Nasal cavity respiratory epithelium epithelial cell of viscerocranial mucosa (primary cell): Measurements from ENCODE around the gene NDUFB10. TPM values are rescaled to one million over a fixed set of nuclear protein-coding genes. Genes with fewer than 3 reads are reported as not detected.

Source experiments
- total RNA-seq: library from RNA; depleted of rRNA; stranded (reverse); fragments of >200 nt; gene quantifications from 2 replicates; pipeline ENCODE4 v1.2.3, GENCODE V29; 2014

Gene NDUFB10
- total RNA-seq: 158 and 171 TPM in 2 replicates

DNA sequence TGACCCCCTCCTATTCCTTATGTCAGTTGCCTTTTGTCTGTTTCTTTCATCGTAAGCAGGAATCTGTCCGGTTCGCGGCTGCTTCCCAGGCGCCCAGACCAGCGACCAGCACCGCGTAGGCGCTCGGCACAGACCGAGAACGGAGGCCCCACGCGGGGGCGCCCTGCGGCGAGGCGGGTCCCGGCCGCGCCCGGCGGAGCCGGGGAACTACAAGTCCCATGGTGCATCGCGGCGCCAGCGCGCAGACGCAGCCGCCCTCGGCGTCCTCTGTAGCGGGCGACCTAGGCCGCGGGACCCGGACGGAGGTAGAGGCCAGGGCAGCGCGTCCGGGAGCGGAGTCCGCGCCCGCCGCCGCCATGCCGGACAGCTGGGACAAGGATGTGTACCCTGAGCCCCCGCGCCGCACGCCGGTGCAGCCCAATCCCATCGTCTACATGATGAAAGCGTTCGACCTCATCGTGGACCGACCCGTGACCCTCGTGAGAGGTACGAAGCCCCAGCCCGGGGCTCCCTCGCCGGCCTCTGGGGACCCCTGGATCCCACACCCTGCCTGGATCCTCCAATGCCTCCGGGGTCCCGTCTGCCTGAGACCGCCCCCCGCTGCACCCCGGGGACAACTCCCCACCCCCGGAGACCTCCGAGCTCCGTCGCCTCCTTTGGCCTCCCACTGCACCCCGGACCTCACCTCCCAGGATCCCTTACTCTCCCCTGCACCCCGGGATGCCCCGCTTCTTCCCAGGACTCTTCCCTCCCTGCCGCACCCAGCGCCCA is at the start of gene NDUFB10:
Gene NDUFB10, plus strand, starts transcription at position 270 of the 771 bp plus-strand sequence. Its CDS starts 87 bp downstream, at position 357.

DNA sequence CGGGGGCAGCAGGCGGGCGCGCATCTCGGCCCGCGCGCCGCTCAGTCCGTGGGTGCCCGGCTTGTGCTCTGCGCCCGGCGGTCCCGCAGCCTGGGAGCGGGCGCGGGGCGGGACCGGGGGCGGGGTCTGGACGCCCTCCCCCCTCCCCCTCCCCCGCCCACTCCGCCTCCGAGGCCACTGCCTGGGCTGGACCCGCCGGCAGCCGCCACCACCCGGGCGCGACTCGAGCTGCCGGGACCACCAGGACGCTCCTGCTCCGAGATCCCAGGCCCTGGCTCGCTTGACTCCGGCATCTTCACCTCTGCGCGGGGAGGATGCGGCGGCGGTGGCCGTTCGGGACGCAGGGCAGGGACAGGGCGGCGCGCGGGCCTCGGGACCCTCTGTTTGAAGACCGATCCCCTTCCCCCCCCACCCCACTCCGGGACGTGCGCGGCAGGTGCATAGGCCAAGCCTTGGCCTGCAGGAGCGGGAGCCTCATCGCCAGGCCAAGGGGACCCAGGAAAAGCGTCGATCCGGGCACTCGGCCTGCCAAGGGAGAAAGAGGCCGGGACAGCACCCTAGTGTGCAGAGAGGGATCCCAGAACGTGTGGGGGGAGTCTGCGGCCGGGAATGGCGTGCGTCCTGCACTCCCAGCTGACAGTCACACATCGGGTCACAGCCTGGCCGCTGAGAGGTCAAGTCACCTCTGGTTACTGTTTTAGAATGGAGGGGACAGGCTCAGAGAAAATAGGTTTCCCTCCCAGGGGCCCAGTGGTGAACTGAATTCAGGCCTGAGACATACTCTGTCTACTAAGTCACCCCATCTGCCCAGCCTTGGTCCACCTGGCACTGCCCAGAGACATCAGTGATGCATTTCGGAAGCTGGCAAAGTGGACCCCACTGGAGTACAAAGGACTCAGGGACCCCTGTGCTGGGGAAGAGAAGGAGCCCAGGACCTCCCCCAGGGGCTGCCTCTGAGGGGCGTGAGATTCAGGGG is 40.7 kb upstream of the NDUFB10 start, which contains the start of gene HS3ST6:
Gene HS3ST6, minus strand, starts transcription at position 65 of the 976 bp plus-strand sequence. CDS start 92 bp downstream, outside the sequence.

DNA sequence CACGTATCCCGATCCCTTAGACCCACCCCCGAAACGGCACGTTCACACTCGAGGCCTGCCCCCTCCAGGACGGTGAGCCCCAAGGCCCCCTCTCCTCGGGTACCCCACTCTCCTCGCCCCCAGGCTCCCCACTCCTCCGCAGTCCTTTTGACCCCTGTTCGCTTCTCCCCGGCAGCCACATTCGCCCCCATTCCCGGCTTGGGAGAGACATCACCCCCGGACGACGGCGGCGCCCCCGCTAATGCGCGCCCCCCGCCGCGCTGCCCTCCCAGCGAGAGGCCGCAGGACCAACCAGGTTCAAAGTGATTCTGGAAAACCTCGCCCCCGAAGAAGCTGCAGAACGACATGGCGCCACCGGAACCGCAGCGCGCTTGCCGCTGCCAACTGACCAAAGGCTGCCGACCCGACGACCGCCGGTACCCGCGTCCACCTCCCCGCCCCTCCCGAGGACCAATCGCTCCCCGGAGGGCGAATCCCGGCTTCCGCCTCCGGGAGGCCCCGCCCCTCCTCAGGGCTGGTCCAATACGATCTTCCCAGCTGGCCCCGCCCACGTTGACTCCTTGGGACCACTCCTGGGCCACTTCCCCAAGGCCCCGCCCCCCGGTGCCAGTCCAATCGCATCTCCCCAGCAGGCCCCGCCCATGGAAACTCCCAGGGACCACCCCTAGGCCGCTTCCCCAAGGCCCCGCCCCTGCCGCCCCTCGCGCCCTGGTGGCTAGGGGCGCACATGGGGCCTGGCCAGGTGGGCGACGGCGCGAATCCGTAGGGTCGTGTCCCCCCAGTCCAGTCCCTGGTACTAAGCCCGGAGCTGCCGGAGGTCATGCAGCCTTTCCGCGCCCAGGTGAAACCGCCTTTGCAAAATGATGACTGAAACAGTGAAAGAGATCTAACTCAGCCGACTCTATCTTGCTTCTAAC is 16.3 kb upstream of the NDUFB10 start, which contains the start of gene MSRB1:
Gene MSRB1, minus strand, starts transcription at position 390 of the 917 bp plus-strand sequence. Its CDS starts 43 bp downstream, at position 347.

DNA sequence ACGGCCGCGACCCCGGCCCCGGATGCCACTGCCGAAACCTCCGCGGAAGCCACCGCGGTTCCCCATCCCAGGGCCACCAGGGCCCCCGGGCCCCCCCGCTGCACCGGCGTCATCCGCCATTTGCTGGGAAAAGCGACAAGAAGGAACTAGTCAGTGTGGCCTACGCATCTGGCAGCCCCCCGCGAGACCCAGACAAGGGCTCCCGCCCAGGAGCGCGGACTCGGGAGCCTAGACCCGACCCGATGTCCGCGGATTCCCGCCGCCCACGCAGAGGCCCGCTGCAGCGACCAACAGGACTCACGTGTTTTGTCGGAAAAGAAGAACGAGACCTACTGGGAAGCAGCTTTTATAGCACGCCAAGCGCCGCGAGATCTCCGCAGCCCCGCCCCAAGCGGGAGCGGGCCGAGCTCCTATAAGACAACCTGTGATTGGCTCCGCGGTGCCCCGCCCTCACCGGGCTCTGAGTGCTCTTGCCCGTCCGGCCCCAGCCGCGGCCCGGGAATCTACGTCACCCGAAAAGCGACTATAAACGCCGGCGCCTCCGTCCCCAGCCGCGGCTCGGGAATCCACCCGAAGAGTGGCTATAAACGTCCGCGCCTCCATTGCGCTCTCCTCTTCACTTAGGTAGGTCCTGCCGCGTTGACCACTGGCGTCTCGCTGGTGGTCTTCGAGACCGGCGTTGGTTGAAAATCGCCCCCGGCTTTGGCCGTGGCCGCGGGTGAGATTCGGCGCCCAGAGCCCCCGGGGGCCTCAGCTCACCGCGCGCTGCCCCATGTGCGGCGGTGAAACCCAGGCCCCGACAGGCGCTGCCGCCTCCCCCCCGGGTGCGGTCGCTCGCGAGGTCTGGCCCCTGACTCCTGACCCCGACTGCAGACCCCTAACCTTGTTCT is 5.4 kb downstream of the NDUFB10 start, which contains the start of gene RPS2:
Gene RPS2, minus strand, starts transcription at position 321 of the 890 bp plus-strand sequence. Its CDS starts 201 bp downstream, at position 120.

DNA sequence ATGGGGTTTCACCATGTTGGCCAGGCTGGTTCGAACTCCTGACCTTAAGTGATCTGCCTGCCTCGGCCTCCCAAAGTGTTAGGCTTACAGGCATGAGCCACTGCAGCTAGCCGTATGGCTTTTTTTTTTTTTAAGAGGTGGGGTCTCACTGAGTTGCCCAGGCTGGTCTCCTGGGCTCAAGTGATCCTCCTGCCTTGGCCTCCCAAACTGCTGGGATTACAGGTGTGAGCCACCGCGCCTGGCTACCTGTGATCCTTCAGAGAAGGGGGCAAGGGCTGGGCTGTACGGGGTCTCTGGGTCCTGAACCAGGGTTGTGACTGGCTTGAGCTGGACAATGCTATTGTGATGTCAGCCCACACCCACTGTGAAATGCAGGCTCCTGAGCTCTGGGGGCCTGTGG is 7.1 kb downstream of the NDUFB10 start, which contains the start of gene RNF151:
Gene RNF151, plus strand, starts transcription at position 397 of the 400 bp plus-strand sequence. CDS start 26 bp downstream, outside the sequence.

GRCh38 chr16:1971796-1972489 is 12.6 kb downstream of the NDUFB10 start, which contains the start of gene TBL3:
TSS of gene TBL3 (plus strand) at chr16:1972053. CDS start at chr16:1972165, 112 bp downstream.

DNA sequence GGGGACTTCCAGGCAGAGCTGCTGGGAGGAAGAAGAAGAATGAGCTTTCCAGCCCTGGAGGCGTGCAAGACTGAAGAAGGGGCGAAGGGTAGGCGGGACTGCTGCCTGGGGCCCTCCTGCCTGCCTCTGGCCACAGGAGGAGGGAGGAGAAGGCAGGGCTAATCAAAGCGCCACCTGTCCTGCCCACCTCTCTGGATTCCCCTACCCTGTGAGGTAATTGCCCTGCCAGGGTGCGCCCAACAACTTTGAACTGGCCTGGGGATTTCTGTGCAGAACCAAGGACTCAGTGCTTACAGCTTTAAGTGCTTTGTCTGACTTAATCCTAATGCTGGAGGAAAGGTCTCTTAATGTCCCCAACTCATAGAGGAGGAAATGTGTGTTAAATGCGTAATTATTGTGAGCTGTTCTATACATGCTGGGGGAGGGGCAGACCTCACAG is 22.1 kb downstream of the NDUFB10 start, which contains the start of gene NOXO1:
Gene NOXO1, minus strand, starts transcription at position 72 of the 439 bp plus-strand sequence. CDS start 290 bp downstream, outside the sequence.

DNA sequence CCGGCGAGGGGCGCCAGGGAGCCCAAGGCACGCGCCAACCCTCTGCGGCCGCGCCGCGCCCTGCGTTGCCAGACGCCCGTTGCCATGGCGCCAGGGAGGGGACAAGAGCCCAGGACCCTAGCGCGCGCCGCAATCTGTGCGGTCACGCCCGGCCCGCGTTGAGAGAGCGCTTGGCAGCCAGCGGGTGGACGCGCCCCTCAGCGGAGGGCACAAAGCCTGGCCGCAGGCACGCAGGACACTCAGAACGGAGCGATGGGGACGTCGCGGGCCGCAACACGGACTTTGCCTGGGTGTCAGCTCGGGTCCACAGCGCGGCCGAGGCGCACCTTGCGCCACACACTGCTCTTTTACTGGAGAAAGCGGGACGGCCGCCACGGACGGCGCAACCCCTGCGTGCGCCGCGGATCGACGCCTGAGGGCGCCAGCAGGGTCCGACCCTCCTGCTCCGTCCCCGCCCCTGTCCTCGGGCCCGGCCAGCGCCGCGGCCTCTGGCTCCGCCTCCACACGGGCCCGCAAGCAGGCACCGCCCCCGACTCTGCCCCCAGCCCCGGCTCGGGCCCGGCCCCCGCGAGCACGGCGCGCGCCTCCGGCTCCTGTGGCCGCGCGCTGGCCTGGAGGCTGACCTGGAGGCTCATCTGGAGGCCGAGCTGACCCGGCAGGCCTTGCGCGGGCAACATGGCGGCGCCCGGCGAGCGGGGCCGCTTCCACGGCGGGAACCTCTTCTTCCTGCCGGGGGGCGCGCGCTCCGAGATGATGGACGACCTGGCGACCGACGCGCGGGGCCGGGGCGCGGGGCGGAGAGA is 24.4 kb downstream of the NDUFB10 start, which contains the start of gene GFER:
Gene GFER, plus strand, starts transcription at position 650 of the 803 bp plus-strand sequence. Its CDS starts 26 bp downstream, at position 676.

DNA sequence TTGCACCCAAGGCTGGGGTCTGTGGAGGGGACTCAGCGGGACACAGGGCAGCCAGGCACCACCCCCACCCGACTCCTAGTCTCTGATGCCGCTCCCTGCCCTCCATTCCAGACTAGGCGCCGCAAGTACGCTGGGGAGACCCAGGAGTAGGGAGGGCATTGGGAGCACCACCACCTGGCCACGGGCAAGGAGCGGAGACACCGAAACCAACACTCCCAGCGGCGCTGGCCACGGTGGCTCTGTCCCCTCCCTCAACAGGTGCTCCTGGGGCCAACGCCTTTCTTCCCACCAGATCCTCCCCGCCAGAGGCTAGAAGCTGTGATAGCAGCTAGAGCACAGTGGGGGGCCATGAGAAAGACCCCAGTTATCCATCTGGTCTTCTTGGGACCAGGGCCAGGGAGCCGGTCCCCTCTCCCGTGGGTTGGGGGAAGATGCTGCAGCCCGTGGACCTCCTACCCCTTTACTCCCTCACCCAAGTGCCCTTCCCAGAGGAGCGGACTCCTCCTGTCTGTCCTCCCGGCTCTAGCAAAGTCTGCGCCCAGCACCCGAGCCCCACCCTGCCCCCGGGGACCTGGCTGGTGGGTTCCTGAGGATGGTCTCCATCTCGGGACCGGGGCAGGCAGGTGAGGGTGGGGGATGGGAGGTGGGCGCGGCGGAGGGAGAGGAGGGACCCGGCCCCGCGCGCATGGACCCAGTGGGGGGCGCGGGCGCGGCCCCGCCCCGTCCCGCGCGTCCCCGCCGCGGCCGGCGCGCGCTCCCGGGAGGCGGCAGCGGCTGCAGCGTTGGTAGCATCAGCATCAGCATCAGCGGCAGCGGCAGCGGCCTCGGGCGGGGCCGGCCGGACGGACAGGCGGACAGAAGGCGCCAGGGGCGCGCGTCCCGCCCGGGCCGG is 30.1 kb downstream of the NDUFB10 start, which contains the start of gene SYNGR3:
Gene SYNGR3, plus strand, starts transcription at position 762 of the 892 bp plus-strand sequence. CDS start 133 bp downstream, outside the sequence.

GRCh38 chr16:2009791-2010510 is 50.6 kb downstream of the NDUFB10 start, which contains the start of gene ZNF598:
TSS of gene ZNF598 (minus strand) at chr16:2009821.

Other genes with a start within 250 kb of the NDUFB10 start
- 29.6 and 59.5 TPM in 2 replicates for gene NME3, start 188.0 kb upstream of the NDUFB10 start, total RNA-seq
- gene EME2, start 186.7 kb upstream of the NDUFB10 start, total RNA-seq: 8.9 and 14.9 TPM in 2 replicates
- gene MRPS34, start 186.4 kb upstream of the NDUFB10 start, total RNA-seq: 50.8 and 76.9 TPM in 2 replicates
- 35.5 TPM in 2 replicates for gene SPSB3, start 177.0 kb upstream of the NDUFB10 start, total RNA-seq
- gene NUBP2, start 176.6 kb upstream of the NDUFB10 start, total RNA-seq: 48.6 and 66.3 TPM in 2 replicates
- under 0.01 TPM in 1 of 2 replicates, not detected in the other for gene IGFALS, start 165.8 kb upstream of the NDUFB10 start, total RNA-seq
- gene HAGH, start 132.7 kb upstream of the NDUFB10 start, total RNA-seq: 56.7 and 77.9 TPM in 2 replicates
- gene FAHD1, start 132.3 kb upstream of the NDUFB10 start, total RNA-seq: 83.4 and 95.7 TPM in 2 replicates
- 0.07 TPM in 1 of 2 replicates, not detected in the other for gene MEIOB, start 87.4 kb upstream of the NDUFB10 start, total RNA-seq
- 0.34 and 0.50 TPM in 2 replicates for gene HS3ST6, start 41.1 kb upstream of the NDUFB10 start, total RNA-seq
- 6.8 and 7.3 TPM in 2 replicates for gene MSRB1, start 16.3 kb upstream of the NDUFB10 start, total RNA-seq
- under 0.01 TPM in 1 of 2 replicates, not detected in the other for gene RPL3L, start 4.8 kb upstream of the NDUFB10 start, total RNA-seq
- 2,006 and 6,295 TPM in 2 replicates for gene RPS2, start 5.3 kb downstream of the NDUFB10 start, total RNA-seq
- gene RNF151, start 7.3 kb downstream of the NDUFB10 start, total RNA-seq: not detected in 2 replicates
- gene TBL3, start 12.5 kb downstream of the NDUFB10 start, total RNA-seq: 50.2 and 57.3 TPM in 2 replicates
- 0.28 and 1.7 TPM in 2 replicates for gene NOXO1, start 21.9 kb downstream of the NDUFB10 start, total RNA-seq
- gene GFER, start 24.7 kb downstream of the NDUFB10 start, total RNA-seq: 9.0 and 14.0 TPM in 2 replicates
- 1.1 and 4.4 TPM in 2 replicates for gene SYNGR3, start 30.4 kb downstream of the NDUFB10 start, total RNA-seq
- gene ZNF598, start 50.3 kb downstream of the NDUFB10 start, total RNA-seq: 47.8 and 68.7 TPM in 2 replicates
- gene NPW, start 60.2 kb downstream of the NDUFB10 start, total RNA-seq: under 0.01 TPM in 1 of 2 replicates, not detected in the other
- 10.3 and 19.8 TPM in 2 replicates for gene NHERF2, start 67.4 kb downstream of the NDUFB10 start, total RNA-seq
- gene NTHL1, start 88.3 kb downstream of the NDUFB10 start, total RNA-seq: 17.4 and 21.2 TPM in 2 replicates
- gene TSC2, start 88.4 kb downstream of the NDUFB10 start, total RNA-seq: 19.8 and 53.7 TPM in 2 replicates
- 89.5 and 226 TPM in 2 replicates for gene PKD1, start 176.4 kb downstream of the NDUFB10 start, total RNA-seq
- gene RAB26, start 189.1 kb downstream of the NDUFB10 start, total RNA-seq: 0.28 and 0.34 TPM in 2 replicates
- gene TRAF7, start 196.2 kb downstream of the NDUFB10 start, total RNA-seq: 57.1 and 81.6 TPM in 2 replicates
- 0.34 and 1.6 TPM in 2 replicates for gene CASKIN1, start 237.1 kb downstream of the NDUFB10 start, total RNA-seq
- gene MLST8, start 245.9 kb downstream of the NDUFB10 start, total RNA-seq: 23.9 and 25.3 TPM in 2 replicates